ENCODE measurements around the gene C1orf116. TPM values are rescaled to one million over a fixed set of nuclear protein-coding genes. Genes with fewer than 3 reads are reported as not detected.

C1orf116 gene
- under 0.01 TPM in 1 of 2 replicates, not detected in the other for total RNA-seq

- DNase-seq (ENCODE audit: low read depth, low spot score) = no peak
Measured at GRCh38 chr1:207032528-207033017, at the start of gene C1orf116. Gene C1orf116 (minus strand): TSS chr1:207032756. CDS start chr1:207027598, 5,158 bp downstream.

- no peak for DNase-seq (ENCODE audit: low read depth, low spot score)
Measured at GRCh38 chr1:207081806-207082205, 49.2 kb upstream of the C1orf116 start.

- no peak for DNase-seq (ENCODE audit: low read depth, low spot score)
Measured at GRCh38 chr1:207081088-207081487, 48.5 kb upstream of the C1orf116 start.

GRCh38 chr1:207079706-207080241 is 47.2 kb upstream of the C1orf116 start:
- no peak for DNase-seq (ENCODE audit: low read depth, low spot score)

- no peak for DNase-seq (ENCODE audit: low read depth, low spot score)
Measured at GRCh38 chr1:207078578-207079132, 46.1 kb upstream of the C1orf116 start.

GRCh38 chr1:207077470-207078377 is 45.2 kb upstream of the C1orf116 start:
- DNase-seq (ENCODE audit: low read depth, low spot score) = no peak

- no peak for DNase-seq (ENCODE audit: low read depth, low spot score)
Measured at GRCh38 chr1:207077012-207077411, 44.5 kb upstream of the C1orf116 start.

GRCh38 chr1:207076181-207076955 is 43.8 kb upstream of the C1orf116 start:
- DNase-seq (ENCODE audit: low read depth, low spot score) = no peak

- DNase-seq (ENCODE audit: low read depth, low spot score) = no peak
Measured at GRCh38 chr1:207073906-207074820, 41.6 kb upstream of the C1orf116 start.

- DNase-seq (ENCODE audit: low read depth, low spot score) = no peak
Measured at GRCh38 chr1:207072233-207072632, 39.7 kb upstream of the C1orf116 start.

GRCh38 chr1:207071426-207071825 is 38.9 kb upstream of the C1orf116 start:
- DNase-seq (ENCODE audit: low read depth, low spot score) = no peak

GRCh38 chr1:207070811-207071210 is 38.3 kb upstream of the C1orf116 start:
- DNase-seq (ENCODE audit: low read depth, low spot score) = no peak

- no peak for DNase-seq (ENCODE audit: low read depth, low spot score)
Measured at GRCh38 chr1:207069858-207070506, 37.4 kb upstream of the C1orf116 start.

- no peak for DNase-seq (ENCODE audit: low read depth, low spot score)
Measured at GRCh38 chr1:207069061-207069460, 36.5 kb upstream of the C1orf116 start.

GRCh38 chr1:207067665-207068064 is 35.1 kb upstream of the C1orf116 start:
- no peak for DNase-seq (ENCODE audit: low read depth, low spot score)

- DNase-seq (ENCODE audit: low read depth, low spot score) = no peak
Measured at GRCh38 chr1:207067185-207067584, 34.6 kb upstream of the C1orf116 start.

GRCh38 chr1:207064561-207064960 is 32.0 kb upstream of the C1orf116 start:
- no peak for DNase-seq (ENCODE audit: low read depth, low spot score)

- DNase-seq (ENCODE audit: low read depth, low spot score) = no peak
Measured at GRCh38 chr1:207063014-207063413, 30.5 kb upstream of the C1orf116 start.

- no peak for DNase-seq (ENCODE audit: low read depth, low spot score)
Measured at GRCh38 chr1:207062058-207062457, 29.5 kb upstream of the C1orf116 start.

- no peak for DNase-seq (ENCODE audit: low read depth, low spot score)
Measured at GRCh38 chr1:207060596-207060995, 28.0 kb upstream of the C1orf116 start.

All from pulmonary artery endothelial cell (primary cell).